ENCODE results near the gene RAP1GAP2. TPM values are rescaled to one million over a fixed set of nuclear protein-coding genes. Genes with fewer than 3 reads are reported as not detected.

Gene RAP1GAP2
- total RNA-seq, 2 donors from 2014 or later: 28.9 to 48.3 TPM

DNA sequence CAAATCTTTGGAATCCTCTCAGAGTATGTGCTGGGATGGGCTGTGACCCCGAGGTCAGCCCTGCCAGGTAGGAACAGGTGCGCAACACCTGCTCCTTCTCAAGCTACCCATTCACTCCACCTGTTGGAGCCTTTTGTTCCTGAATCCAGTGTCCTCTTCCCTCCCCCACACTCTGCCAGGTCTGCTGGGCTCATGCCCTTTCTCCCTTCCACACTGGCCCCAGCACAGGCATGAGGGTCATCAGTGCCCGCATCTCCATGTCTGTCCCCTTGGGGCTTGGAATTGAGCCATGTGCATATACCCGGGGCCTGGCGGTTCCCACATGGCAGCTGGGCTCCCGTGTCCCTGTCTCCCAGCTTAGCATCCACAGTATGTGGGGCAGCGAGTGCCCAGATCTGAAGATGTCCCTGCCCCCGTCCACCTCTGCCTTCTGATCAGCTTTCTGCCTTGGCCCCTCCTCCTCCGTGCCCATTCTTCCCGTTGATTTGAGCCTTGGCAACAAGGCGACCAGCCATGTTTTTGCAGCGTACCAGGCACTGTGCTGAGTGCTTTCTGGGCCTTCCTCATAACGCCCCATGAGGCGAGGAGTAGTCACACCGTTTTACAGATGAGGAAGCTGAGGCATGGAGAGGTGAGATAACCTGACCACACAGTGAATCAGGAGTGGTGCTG lies 102.2 kb downstream of the RAP1GAP2 start:
- intact Hi-C loops (cut with DNase I): no loop called here
- H3K9me3 ChIP-seq: no peaks in the 10 kb centered on the region
- H3K36me3 ChIP-seq: no peaks in the 10 kb centered on the region
- H3K4me1 ChIP-seq (replicated peaks): no peaks in the 10 kb centered on the region
- no peaks in the 10 kb centered on the region for H3K27me3 ChIP-seq (replicated peaks; ENCODE audit: insufficient read depth)
- DNase-seq (ENCODE audit: low spot score): no peak
- no peak overlapping the region for H3K4me3 ChIP-seq
- WGBS: 77% methylated on average over 15 of the region's 15 CpGs
- no peak overlapping the region for H3K27ac ChIP-seq
- TF ChIP-seq POLR2A (IDR thresholded peaks at IDR 0.05) (no peak), POLR2AphosphoS5 (IDR thresholded peaks at IDR 0.05) (no peak)
- TF ChIP-seq, protein P1, sequence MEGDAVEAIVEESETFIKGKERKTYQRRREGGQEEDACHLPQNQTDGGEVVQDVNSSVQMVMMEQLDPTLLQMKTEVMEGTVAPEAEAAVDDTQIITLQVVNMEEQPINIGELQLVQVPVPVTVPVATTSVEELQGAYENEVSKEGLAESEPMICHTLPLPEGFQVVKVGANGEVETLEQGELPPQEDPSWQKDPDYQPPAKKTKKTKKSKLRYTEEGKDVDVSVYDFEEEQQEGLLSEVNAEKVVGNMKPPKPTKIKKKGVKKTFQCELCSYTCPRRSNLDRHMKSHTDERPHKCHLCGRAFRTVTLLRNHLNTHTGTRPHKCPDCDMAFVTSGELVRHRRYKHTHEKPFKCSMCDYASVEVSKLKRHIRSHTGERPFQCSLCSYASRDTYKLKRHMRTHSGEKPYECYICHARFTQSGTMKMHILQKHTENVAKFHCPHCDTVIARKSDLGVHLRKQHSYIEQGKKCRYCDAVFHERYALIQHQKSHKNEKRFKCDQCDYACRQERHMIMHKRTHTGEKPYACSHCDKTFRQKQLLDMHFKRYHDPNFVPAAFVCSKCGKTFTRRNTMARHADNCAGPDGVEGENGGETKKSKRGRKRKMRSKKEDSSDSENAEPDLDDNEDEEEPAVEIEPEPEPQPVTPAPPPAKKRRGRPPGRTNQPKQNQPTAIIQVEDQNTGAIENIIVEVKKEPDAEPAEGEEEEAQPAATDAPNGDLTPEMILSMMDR (IDR thresholded peaks at IDR 0.05): no peak

DNA sequence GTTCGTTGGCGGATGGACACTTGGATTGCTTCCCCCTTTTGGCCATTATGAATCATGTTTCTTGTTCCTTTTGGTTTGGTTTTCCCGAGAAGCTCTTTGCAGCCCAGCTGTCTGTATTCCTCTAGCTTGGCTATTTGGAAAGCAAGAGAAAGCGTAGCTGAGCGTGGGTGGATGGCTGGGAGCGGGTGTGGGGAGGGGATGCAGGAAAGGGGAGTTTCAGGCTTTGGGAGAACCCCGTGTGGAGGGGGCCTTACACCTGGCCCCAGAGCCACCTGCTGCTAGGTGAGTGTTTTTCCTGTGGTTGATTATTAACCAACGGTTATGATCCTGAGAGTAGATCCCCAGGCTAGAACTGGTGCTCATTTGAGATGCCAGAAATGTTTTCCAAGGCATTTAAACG lies 103.7 kb downstream of the RAP1GAP2 start:
- H3K9me3 ChIP-seq: no peaks in the 10 kb centered on the region
- H3K36me3 ChIP-seq: no peaks in the 10 kb centered on the region
- H3K4me3 ChIP-seq: no peak overlapping the region
- H3K27me3 ChIP-seq (replicated peaks; ENCODE audit: insufficient read depth): no peaks in the 10 kb centered on the region
- TF ChIP-seq, protein P1 (IDR thresholded peaks at IDR 0.05): no peak
- TF ChIP-seq POLR2A (IDR thresholded peaks at IDR 0.05) (no peak), POLR2AphosphoS5 (IDR thresholded peaks at IDR 0.05) (no peak)
- intact Hi-C loops (cut with DNase I): no loop called here
- DNase-seq (ENCODE audit: low spot score): no peak
- no peaks in the 10 kb centered on the region for H3K4me1 ChIP-seq (replicated peaks)
- no peak overlapping the region for H3K27ac ChIP-seq
- WGBS: 48% methylated on average over 9 of the region's 9 CpGs

DNA sequence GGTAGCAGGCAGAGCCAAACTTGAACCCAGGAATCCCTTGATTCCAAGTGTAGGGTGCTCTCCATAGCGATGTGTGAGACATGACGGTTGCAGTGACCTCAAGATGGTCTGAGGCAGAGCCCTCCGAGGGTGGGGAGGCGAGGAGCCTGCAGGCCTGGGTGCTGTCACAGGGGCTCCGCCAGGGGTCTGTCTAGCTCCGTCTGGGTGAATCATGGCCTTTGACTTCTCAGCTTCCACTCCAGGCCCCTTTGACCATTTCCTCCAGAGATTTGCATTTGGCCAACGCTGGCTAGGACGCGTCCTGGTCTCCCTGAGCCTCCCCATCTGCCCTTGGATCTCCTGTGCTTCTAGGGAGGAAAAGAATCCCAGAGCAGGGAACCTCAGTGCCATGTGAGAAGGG lies 104.6 kb downstream of the RAP1GAP2 start:
- no peaks in the 10 kb centered on the region for H3K27me3 ChIP-seq (replicated peaks; ENCODE audit: insufficient read depth)
- no peak overlapping the region for H3K4me3 ChIP-seq
- TF ChIP-seq POLR2A (IDR thresholded peaks at IDR 0.05) (no peak), POLR2AphosphoS5 (IDR thresholded peaks at IDR 0.05) (no peak)
- TF ChIP-seq, protein P1 (IDR thresholded peaks at IDR 0.05): no peak
- no peaks in the 10 kb centered on the region for H3K4me1 ChIP-seq (replicated peaks)
- DNase-seq (ENCODE audit: low spot score): no peak
- H3K36me3 ChIP-seq: no peaks in the 10 kb centered on the region
- H3K9me3 ChIP-seq: no peaks in the 10 kb centered on the region
- intact Hi-C loops (cut with DNase I): no loop called here
- over 99% methylated on average over 9 of the region's 9 CpGs for WGBS
- no peak overlapping the region for H3K27ac ChIP-seq

DNA sequence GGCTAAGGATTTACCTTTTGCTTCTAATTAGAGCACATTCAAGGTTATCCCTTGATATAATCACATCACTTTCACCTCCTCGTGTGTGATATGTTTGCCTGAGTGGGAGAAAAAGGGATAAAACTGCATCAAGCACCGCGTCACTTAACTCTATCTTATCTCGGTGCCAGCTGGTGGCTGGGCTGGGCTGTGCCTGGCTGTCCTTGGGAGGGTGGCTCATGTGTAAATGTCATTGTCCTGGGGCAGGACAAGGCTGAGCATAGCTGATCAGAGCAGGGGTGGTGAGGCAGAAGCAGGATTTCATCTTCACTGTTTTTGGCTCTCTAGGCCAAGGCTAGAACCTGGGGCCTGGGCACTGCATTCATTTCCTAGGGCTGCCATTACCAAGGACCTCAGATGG lies 105.3 kb downstream of the RAP1GAP2 start:
- no peak overlapping the region for H3K4me3 ChIP-seq
- no peaks in the 10 kb centered on the region for H3K9me3 ChIP-seq
- no peaks in the 10 kb centered on the region for H3K36me3 ChIP-seq
- H3K27me3 ChIP-seq (replicated peaks; ENCODE audit: insufficient read depth): no peaks in the 10 kb centered on the region
- H3K27ac ChIP-seq: no peak overlapping the region
- intact Hi-C loops (cut with DNase I): no loop called here
- H3K4me1 ChIP-seq (replicated peaks): no peaks in the 10 kb centered on the region
- WGBS: 91% methylated on average over 4 of the region's 4 CpGs
- TF ChIP-seq POLR2AphosphoS5 (IDR thresholded peaks at IDR 0.05) (no peak), POLR2A (IDR thresholded peaks at IDR 0.05) (no peak)
- TF ChIP-seq, protein P1 (IDR thresholded peaks at IDR 0.05): no peak
- no peak for DNase-seq (ENCODE audit: low spot score)

DNA sequence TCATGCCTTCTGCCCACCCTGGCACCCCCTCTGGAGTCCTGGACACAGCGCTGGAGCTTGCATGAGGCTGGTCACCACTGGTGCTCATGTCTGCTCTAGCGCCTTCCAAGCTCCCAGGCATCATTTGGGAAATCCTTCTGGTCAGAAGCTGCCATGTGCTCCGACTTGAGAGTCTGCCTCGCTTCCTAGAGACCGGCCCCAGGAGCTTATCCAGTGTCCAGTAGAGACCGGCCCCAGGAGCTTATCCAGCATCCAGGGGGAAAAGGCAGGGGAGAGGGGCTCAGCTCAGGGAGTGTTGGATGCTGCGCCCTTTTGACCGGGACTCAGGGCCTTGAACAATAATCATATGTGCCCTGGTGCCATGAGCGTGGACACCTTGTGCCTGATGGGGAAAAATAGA lies 106.3 kb downstream of the RAP1GAP2 start:
- H3K9me3 ChIP-seq: no peaks in the 10 kb centered on the region
- no peaks in the 10 kb centered on the region for H3K36me3 ChIP-seq
- no peaks in the 10 kb centered on the region for H3K4me1 ChIP-seq (replicated peaks)
- H3K4me3 ChIP-seq: no peak overlapping the region
- no peak for DNase-seq (ENCODE audit: low spot score)
- WGBS: 98% methylated on average over 9 of the region's 9 CpGs
- intact Hi-C loops (cut with DNase I): no loop called here
- no peak for TF ChIP-seq POLR2AphosphoS5 (IDR thresholded peaks at IDR 0.05)
- TF ChIP-seq, protein P1 (IDR thresholded peaks at IDR 0.05): no peak
- no peak for TF ChIP-seq POLR2A (IDR thresholded peaks at IDR 0.05)
- H3K27me3 ChIP-seq (replicated peaks; ENCODE audit: insufficient read depth): no peaks in the 10 kb centered on the region
- no peak overlapping the region for H3K27ac ChIP-seq
